Sigmoid colon (tissue), 4 donors: ENCODE measurements around the gene USH2A.

Experiments
- EP300 ChIP-seq, 4 donors: sonication (generic); formaldehyde crosslinking; IDR thresholded peaks; one replicate each; pipeline ENCODE4 v1.6.1; 2017; ENCODE audit warnings: antibody characterized with exemption in 4 of 4
- POLR2A ChIP-seq, 2 donors: fragments of 450-650 bp; IDR thresholded peaks; one replicate each; pipeline ENCODE4 v1.6.1; 2016; ENCODE audit warnings: antibody characterized with exemption in 2 of 2, mild to moderate bottlenecking in 2 of 2, moderate library complexity in 2 of 2
- TF ChIP-seq, protein P1 (sequence below), 4 experiments: fragments of 450-650 bp in 3 of 4; fragments of 200-600 bp in 1 of 4; IDR thresholded peaks; one replicate each; pipeline ENCODE4 v1.5.1; 2016 to 2019; ENCODE audit warnings: antibody characterized with exemption in 4 of 4, mild to moderate bottlenecking in 3 of 4, moderate library complexity in 2 of 4

DNA sequence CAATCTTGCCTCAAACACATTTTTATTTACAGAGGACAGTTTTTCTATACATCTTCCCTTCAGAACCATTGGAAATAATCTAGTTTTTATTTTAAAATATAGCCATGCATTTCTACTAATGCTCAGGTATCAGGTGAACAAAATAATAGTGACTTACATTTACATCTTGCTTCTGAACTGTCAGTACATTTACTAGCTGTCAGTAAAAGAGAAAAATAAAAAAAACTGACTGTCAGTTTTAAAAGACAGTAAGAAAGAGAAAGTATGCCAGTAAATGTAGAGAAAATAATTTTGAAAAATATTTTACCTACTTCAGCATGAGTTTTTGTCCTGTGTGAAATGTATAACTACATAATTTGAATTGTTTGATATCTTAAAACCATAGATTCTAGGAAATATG, 33.5 kb downstream of the USH2A start:
- TF ChIP-seq EP300 (IDR thresholded peaks at IDR 0.05) (no peak), POLR2A (IDR thresholded peaks at IDR 0.05) (no peak)
- TF ChIP-seq, protein P1, sequence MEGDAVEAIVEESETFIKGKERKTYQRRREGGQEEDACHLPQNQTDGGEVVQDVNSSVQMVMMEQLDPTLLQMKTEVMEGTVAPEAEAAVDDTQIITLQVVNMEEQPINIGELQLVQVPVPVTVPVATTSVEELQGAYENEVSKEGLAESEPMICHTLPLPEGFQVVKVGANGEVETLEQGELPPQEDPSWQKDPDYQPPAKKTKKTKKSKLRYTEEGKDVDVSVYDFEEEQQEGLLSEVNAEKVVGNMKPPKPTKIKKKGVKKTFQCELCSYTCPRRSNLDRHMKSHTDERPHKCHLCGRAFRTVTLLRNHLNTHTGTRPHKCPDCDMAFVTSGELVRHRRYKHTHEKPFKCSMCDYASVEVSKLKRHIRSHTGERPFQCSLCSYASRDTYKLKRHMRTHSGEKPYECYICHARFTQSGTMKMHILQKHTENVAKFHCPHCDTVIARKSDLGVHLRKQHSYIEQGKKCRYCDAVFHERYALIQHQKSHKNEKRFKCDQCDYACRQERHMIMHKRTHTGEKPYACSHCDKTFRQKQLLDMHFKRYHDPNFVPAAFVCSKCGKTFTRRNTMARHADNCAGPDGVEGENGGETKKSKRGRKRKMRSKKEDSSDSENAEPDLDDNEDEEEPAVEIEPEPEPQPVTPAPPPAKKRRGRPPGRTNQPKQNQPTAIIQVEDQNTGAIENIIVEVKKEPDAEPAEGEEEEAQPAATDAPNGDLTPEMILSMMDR (IDR thresholded peaks at IDR 0.05) = no peak
